DMS 273 (cell line): ENCODE results near the gene CNBD2.
"Not testable (repeated sequence)": the region's sequence is repeated elsewhere in the genome, so short reads cannot be mapped to it uniquely, and the experiment has no call there.

Experiments
- DNase-seq: peaks from one replicate; lab custom pipeline; 2025; ENCODE audit not compliant: unreplicated experiment; lab: John Stamatoyannopoulos, UW

CNBD2 gene

GRCh38 chr20:35974256-35974655 is 5.9 kb downstream of the CNBD2 start:
- peak; percentile 22 for DNase-seq

GRCh38 chr20:35975576-35976373 is 7.4 kb downstream of the CNBD2 start:
- no peak for DNase-seq

GRCh38 chr20:35978041-35978513 is 9.7 kb downstream of the CNBD2 start:
- no peak for DNase-seq

- DNase-seq = no peak
These were observed 11.2 kb downstream of the CNBD2 start for GRCh38 chr20:35979544-35979943.

GRCh38 chr20:35981969-35982368 is 13.6 kb downstream of the CNBD2 start:
- DNase-seq = no peak

- DNase-seq = no peak
These were observed 16.0 kb downstream of the CNBD2 start for GRCh38 chr20:35984382-35984781.

- DNase-seq = no peak
These were observed 17.4 kb downstream of the CNBD2 start for GRCh38 chr20:35985806-35986205.

GRCh38 chr20:35988910-35989463 is 20.6 kb downstream of the CNBD2 start:
- no peak for DNase-seq

- peak; percentile 73 for DNase-seq
These were observed 22.9 kb downstream of the CNBD2 start for GRCh38 chr20:35991142-35991771.

GRCh38 chr20:35992713-35993335 is 24.4 kb downstream of the CNBD2 start:
- peak; percentile 87 for DNase-seq

- DNase-seq = peak; percentile 91
These were observed 26.6 kb downstream of the CNBD2 start for GRCh38 chr20:35994994-35995453.

- DNase-seq = not testable (repeated sequence)
These were observed 28.1 kb downstream of the CNBD2 start for GRCh38 chr20:35996492-35996891.

GRCh38 chr20:36001331-36001730 is 32.9 kb downstream of the CNBD2 start:
- not testable (repeated sequence) for DNase-seq

- DNase-seq = no peak
These were observed 34.5 kb downstream of the CNBD2 start for GRCh38 chr20:36002855-36003254.

GRCh38 chr20:36004045-36004444 is 35.7 kb downstream of the CNBD2 start:
- DNase-seq = no peak

- DNase-seq = no peak
These were observed 40.2 kb downstream of the CNBD2 start for GRCh38 chr20:36008461-36009035.

- DNase-seq = no peak
These were observed 41.7 kb downstream of the CNBD2 start for GRCh38 chr20:36010076-36010475.

- no peak for DNase-seq
These were observed 42.4 kb downstream of the CNBD2 start for GRCh38 chr20:36010825-36011224.

GRCh38 chr20:36015806-36016403 is 47.5 kb downstream of the CNBD2 start:
- DNase-seq = no peak

- no peak for DNase-seq
These were observed 48.9 kb downstream of the CNBD2 start for GRCh38 chr20:36017048-36017951.
